ENCODE measurements around the gene CD84.
"Not testable (repeated sequence)": the region's sequence is repeated elsewhere in the genome, so short reads cannot be mapped to it uniquely, and the experiment has no call there.

CD84 gene

GRCh38 chr1:160610569-160611242, 31.4 kb upstream of the CD84 start:
- in situ Hi-C loops (cut with MboI; ENCODE audit: low sequenced_read_pairs) = no loop called here

DNA sequence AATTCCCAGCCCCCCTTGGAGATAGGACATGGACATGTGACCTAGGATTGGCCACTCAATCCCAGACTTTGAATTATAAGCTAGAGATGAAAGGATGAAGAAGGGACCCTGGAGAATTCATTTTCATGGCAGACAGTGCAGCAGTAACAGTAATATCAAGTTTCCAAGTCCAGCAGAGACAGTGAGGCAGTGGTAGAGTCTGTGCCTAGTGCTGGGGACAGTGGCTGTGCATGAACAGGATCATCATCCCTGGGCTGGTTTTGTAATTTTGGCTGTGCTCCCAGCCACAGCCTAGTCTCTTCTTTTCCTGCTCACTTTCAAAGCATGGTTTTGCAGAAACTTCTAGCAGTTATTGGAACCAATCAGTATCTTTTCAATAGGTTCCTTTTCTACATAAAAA, 29.6 kb upstream of the CD84 start:
- in situ Hi-C loops (cut with MboI; ENCODE audit: low sequenced_read_pairs) = no loop called here

GRCh38 chr1:160608514-160608913, 29.2 kb upstream of the CD84 start:
- in situ Hi-C loops (cut with MboI; ENCODE audit: low sequenced_read_pairs) = no loop called here

- in situ Hi-C loops (cut with MboI; ENCODE audit: low sequenced_read_pairs) = no loop called here
Measured at GRCh38 chr1:160608057-160608456, 28.8 kb upstream of the CD84 start.

- in situ Hi-C loops (cut with MboI; ENCODE audit: low sequenced_read_pairs) = no loop called here
Measured at GRCh38 chr1:160607672-160608032, 28.4 kb upstream of the CD84 start.

GRCh38 chr1:160607011-160607671, 27.8 kb upstream of the CD84 start:
- in situ Hi-C loops (cut with MboI; ENCODE audit: low sequenced_read_pairs) = no loop called here

- in situ Hi-C loops (cut with MboI; ENCODE audit: low sequenced_read_pairs) = no loop called here
Measured at GRCh38 chr1:160606611-160607010, 27.3 kb upstream of the CD84 start.

GRCh38 chr1:160605792-160606479, 26.6 kb upstream of the CD84 start:
- in situ Hi-C loops (cut with MboI; ENCODE audit: low sequenced_read_pairs) = no loop called here

GRCh38 chr1:160605205-160605604, 25.9 kb upstream of the CD84 start:
- in situ Hi-C loops (cut with MboI; ENCODE audit: low sequenced_read_pairs) = no loop called here

GRCh38 chr1:160597705-160598104, 18.4 kb upstream of the CD84 start:
- in situ Hi-C loops (cut with MboI; ENCODE audit: low sequenced_read_pairs) = no loop called here

DNA sequence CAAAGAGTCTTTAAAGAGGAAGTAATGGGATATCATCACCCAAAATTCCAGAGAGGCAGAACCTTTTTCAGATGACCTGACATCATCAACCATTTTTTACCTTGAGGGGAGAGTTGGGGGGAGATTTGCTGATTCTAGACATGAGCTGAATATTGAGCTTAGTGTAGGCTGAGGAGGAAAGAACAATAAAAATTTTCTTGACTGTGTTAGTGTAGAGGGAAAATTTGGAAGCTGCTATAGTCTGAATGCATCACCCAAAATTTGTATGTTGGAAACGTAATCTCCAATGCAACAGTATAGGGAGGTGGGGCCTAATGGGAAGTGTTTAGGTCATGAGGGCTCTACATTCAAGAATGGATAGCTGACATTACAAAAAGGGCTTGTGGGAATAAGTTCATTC, 17.8 kb upstream of the CD84 start:
- in situ Hi-C loops (cut with MboI; ENCODE audit: low sequenced_read_pairs) = no loop called here

- in situ Hi-C loops (cut with MboI; ENCODE audit: low sequenced_read_pairs) = no loop called here
Measured at GRCh38 chr1:160590488-160590887, 11.2 kb upstream of the CD84 start.

- in situ Hi-C loops (cut with MboI; ENCODE audit: low sequenced_read_pairs) = no loop called here
Measured at GRCh38 chr1:160588468-160588867, 9.2 kb upstream of the CD84 start.

DNA sequence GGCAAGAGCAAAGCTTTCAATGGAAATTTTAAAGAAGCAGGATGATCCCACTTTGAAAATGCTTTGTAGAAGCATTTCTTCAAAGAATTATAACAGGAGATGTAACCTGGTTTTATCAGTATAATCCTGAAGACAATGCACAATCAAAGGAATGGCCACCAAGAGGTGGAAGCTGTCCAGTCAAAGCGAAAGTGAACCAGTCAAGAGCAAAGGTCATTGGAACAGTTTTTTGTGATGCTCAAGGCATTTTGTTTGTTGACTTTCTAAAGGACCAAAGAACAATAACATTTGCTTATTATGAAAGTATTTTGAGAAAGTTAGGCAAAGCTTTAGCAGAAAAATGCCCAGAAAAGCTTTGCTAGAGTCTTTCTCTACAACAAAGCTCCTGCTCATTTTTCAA, 5.5 kb upstream of the CD84 start:
- in situ Hi-C loops (cut with MboI; ENCODE audit: low sequenced_read_pairs) = no loop called here

GRCh38 chr1:160582976-160583375, 3.7 kb upstream of the CD84 start:
- in situ Hi-C loops (cut with MboI; ENCODE audit: low sequenced_read_pairs) = not testable (repeated sequence)

DNA sequence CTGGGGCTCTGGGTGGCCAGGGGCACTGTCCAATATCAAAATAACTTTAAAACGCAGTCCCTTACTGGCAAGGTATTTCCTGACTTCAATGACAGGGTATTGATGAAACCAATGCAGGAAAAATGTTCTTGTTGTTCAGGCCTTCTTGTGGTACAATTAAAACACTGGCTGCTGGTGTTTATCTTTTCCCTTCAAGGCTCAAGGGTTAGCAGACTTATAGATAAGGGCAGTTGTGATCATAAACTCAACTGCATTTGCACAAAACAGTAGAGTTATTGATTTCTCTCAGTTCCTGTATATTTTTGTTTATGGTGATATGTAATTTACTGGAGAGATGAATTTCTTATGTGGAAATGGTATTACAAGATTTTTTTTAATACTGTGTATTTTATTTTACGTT, 2.7 kb upstream of the CD84 start:
- in situ Hi-C loops (cut with MboI; ENCODE audit: low sequenced_read_pairs) = no loop called here

GRCh38 chr1:160580221-160580812, 1.0 kb upstream of the CD84 start:
- in situ Hi-C loops (cut with MboI; ENCODE audit: low sequenced_read_pairs) = no loop called here

GRCh38 chr1:160578525-160579191, 638 bp downstream of the CD84 start:
- in situ Hi-C loops (cut with MboI; ENCODE audit: low sequenced_read_pairs) = no loop called here

GRCh38 chr1:160578175-160578524, 1.1 kb downstream of the CD84 start:
- in situ Hi-C loops (cut with MboI; ENCODE audit: low sequenced_read_pairs) = no loop called here

DNA sequence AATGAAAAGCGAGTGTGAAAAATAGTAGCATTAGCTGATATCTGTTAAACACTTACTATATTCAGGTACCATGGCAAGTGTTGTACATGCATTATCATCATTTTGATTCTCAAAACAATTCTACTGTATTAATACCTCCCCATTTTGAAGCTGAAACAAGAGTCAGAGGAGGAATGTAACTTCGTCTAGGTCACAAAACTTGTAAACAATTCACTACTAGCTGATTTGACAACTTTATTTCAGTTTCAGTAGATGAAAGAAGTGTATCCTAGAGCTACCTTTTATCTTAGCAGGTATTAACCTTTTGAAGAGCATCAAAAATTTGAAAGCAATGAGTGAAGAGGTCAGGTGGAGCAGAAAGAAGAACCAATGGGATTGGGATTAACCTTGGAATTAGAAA, 1.6 kb downstream of the CD84 start:
- in situ Hi-C loops (cut with MboI; ENCODE audit: low sequenced_read_pairs) = no loop called here

DNA sequence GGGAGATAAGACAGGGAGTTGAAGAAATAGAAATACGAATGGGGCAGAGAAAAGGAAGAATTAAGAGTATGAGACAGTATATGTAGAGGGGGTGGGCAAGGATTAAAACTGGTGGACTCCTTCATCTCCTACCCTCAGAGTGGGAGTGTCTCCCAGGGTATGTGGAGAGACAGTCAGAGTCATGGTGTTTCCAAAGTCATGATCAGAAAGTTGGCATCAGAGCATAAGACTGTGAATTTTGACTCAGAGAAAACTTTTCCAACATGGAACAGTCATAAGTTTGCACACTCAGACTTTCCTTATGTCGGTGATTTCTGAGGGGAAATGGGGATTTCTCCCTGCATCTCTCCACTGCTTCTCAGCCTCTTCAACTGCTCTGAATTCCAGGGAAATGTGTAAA, 2.4 kb downstream of the CD84 start:
- in situ Hi-C loops (cut with MboI; ENCODE audit: low sequenced_read_pairs) = no loop called here

- in situ Hi-C loops (cut with MboI; ENCODE audit: low sequenced_read_pairs) = no loop called here
Measured at GRCh38 chr1:160576390-160576789, 2.9 kb downstream of the CD84 start.

All from hTERT RPE-1 (cell line).